B cell (primary cell): Measurements from ENCODE around the gene COX17. TPM values are rescaled to one million over a fixed set of nuclear protein-coding genes. Genes with fewer than 3 reads are reported as not detected.

Experiments
- ATAC-seq: fragments of 200-7000 bp; cut with Tn5 transposase; one replicate; pipeline ENCODE4 v1.10.0; 2021; ENCODE audit warnings: low read depth, mild to moderate bottlenecking, moderate number of reproducible peaks, moderate library complexity
- CTCF ChIA-PET: fragments of 350-600 bp; sonication (Branson Sonifier 250); formaldehyde crosslinking; loops from one replicate; lab custom pipeline; 2021; ENCODE audit warnings: antibody characterized with exemption, inconsistent platforms; lab: Charles Lee
- POLR2A ChIA-PET: fragments of 350-600 bp; sonication (Branson Sonifier 250); formaldehyde crosslinking; loops from one replicate; lab custom pipeline; 2021; ENCODE audit warnings: antibody characterized with exemption; lab: Charles Lee
- DNase-seq: peaks from one replicate; pipeline ENCODE4 v3.0.0; 2013
- H2AFZ ChIP-seq: 2 replicates; pipeline ENCODE4 v1.6.1; 2012; ENCODE audit warnings: mild to moderate bottlenecking, low read depth, low read length; ENCODE audit not compliant: insufficient read depth, poor library complexity, severe bottlenecking
- H3K27ac ChIP-seq, 2 donors: 1 replicate in 1 of 2; 2 replicates in 1 of 2; pipeline ENCODE4 v1.5.1; 2012 to 2013; ENCODE audit warnings: low read length in 2 of 2, mild to moderate bottlenecking in 2 of 2, moderate library complexity in 1 of 2
- H3K27me3 ChIP-seq, 4 experiments: fragments of 200-600 bp in 1 of 4; sonication (generic) in 1 of 4; replicated peaks in 1 of 4; 1 replicate in 2 of 4; 2 replicates in 2 of 4; pipeline versions ENCODE4 v1.6.1 to v1.7.0; 2013 to 2016; ENCODE audit warnings: low read length in 3 of 4, mild to moderate bottlenecking in 2 of 4, mixed read lengths in 1 of 4, moderate library complexity in 1 of 4; ENCODE audit not compliant: insufficient read depth in 4 of 4, control insufficient read depth in 3 of 4; ENCODE audit errors: control extremely low read depth in 1 of 4
- H3K36me3 ChIP-seq, 2 experiments: replicated peaks in 1 of 2; 1 replicate in 1 of 2; 2 replicates in 1 of 2; pipeline versions ENCODE4 v1.6.1 to v1.7.1; 2013; ENCODE audit warnings: low read length in 1 of 2; ENCODE audit not compliant: insufficient read depth in 2 of 2, control insufficient read depth in 1 of 2; ENCODE audit errors: control extremely low read depth in 1 of 2, extremely low read depth in 1 of 2
- H3K4me1 ChIP-seq, 2 donors: fragments of 200-600 bp in 1 of 2; sonication (generic) in 1 of 2; 1 replicate in 1 of 2; 2 replicates in 1 of 2; pipeline versions ENCODE4 v1.5.1 to v1.6.1; 2013 to 2017; ENCODE audit warnings: low read length in 2 of 2; ENCODE audit not compliant: control insufficient read depth in 2 of 2, insufficient read depth in 2 of 2
- H3K4me2 ChIP-seq: replicated peaks from 2 replicates; pipeline ENCODE3; 2012; ENCODE audit warnings: mild to moderate bottlenecking, low read depth, low read length; ENCODE audit not compliant: poor library complexity, severe bottlenecking
- H3K4me3 ChIP-seq, 5 experiments: fragments of 200-600 bp in 1 of 5; sonication (generic) in 1 of 5; 1 replicate in 3 of 5; 2 replicates in 2 of 5; pipeline versions ENCODE4 v1.5.1 to v1.7.0; 2011 to 2016; ENCODE audit warnings: low read length in 4 of 5, mild to moderate bottlenecking in 4 of 5, low read depth in 2 of 5, control low read depth in 1 of 5, moderate library complexity in 1 of 5; ENCODE audit not compliant: insufficient read depth in 1 of 5; ENCODE audit errors: control extremely low read depth in 1 of 5, extremely low read depth in 1 of 5
- H3K79me2 ChIP-seq: fragments of 200-600 bp; sonication (generic); one replicate; pipeline ENCODE4 v1.6.0; 2016; ENCODE audit warnings: low read length; ENCODE audit not compliant: control insufficient read depth, insufficient read depth
- H3K9ac ChIP-seq: fragments of 200-600 bp; sonication (generic); 2 replicates; pipeline ENCODE4 v1.6.1; 2017; ENCODE audit warnings: mild to moderate bottlenecking, low read length, moderate library complexity
- H3K9me3 ChIP-seq, 3 donors: one replicate each; pipeline versions ENCODE4 v1.6.1 to v1.7.1; 2013; ENCODE audit warnings: low read length in 2 of 3; ENCODE audit not compliant: control insufficient read depth in 2 of 3, insufficient read depth in 1 of 3; ENCODE audit errors: control extremely low read depth in 1 of 3
- H4K20me1 ChIP-seq: 2 replicates; pipeline ENCODE4 v1.6.0; 2012; ENCODE audit warnings: mild to moderate bottlenecking, low read length; ENCODE audit not compliant: insufficient read depth, control insufficient read depth, poor library complexity, severe bottlenecking
- H3K27ac Mint-ChIP-seq: one replicate; pipeline ENCODE4 v1.8.0; 2021; ENCODE audit warnings: mixed read lengths
- H3K27me3 Mint-ChIP-seq: one replicate; pipeline ENCODE4 v1.8.0; 2021; ENCODE audit warnings: mixed read lengths
- H3K4me1 Mint-ChIP-seq: one replicate; pipeline ENCODE4 v1.8.0; 2021; ENCODE audit warnings: mixed read lengths
- H3K4me3 Mint-ChIP-seq: one replicate; pipeline ENCODE4 v1.8.0; 2021; ENCODE audit warnings: mixed read lengths
- H3K9me3 Mint-ChIP-seq: one replicate; pipeline ENCODE4 v1.8.0; 2022; ENCODE audit warnings: mixed read lengths; ENCODE audit not compliant: insufficient read depth
- CTCF ChIP-seq: fragments of 200-600 bp; IDR thresholded peaks from one replicate; pipeline ENCODE4 v1.8.0; 2022; ENCODE audit warnings: antibody characterized with exemption, mild to moderate bottlenecking
- EZH2 ChIP-seq: IDR thresholded peaks from 2 replicates; pipeline ENCODE4 v1.6.1; 2012; ENCODE audit warnings: borderline replicate concordance, low read depth, mild to moderate bottlenecking, moderate library complexity, low read length; ENCODE audit not compliant: insufficient read depth, poor library complexity, severe bottlenecking
- WGBS: methylation state at CpG from one replicate; pipeline ENCODE4 v1.1.5; 2013; ENCODE audit warnings: missing lambda C conversion rate; ENCODE audit not compliant: insufficient coverage; 5-methylcytosine and 5-hydroxymethylcytosine counted together
- intact Hi-C: fragments of 100-400 bp; cut with micrococcal nuclease; formaldehyde crosslinking; loops from one replicate; pipeline ENCODE4 v1.10.0; 2022
- polyA plus RNA-seq: library from polyadenylated mRNA; depleted of rRNA; stranded (reverse); fragments of >200 nt; gene quantifications from 2 replicates; pipeline ENCODE4 v1.2.3, GENCODE V29; 2012
- total RNA-seq, 2 donors: library from RNA; stranded (reverse); fragments of 120-200 nt in 1 of 2; gene quantifications; 1 replicate in 1 of 2; 2 replicates in 1 of 2; pipeline versions ENCODE4 v1.2.3 to v1.2.4, GENCODE V29; 2013 to 2022

The COX17 gene
- total and polyA plus RNA-seq, 2 donors (not counting 1 experiment from before 2014, with no cell fraction given), result 20.0 to 47.8 TPM

DNA sequence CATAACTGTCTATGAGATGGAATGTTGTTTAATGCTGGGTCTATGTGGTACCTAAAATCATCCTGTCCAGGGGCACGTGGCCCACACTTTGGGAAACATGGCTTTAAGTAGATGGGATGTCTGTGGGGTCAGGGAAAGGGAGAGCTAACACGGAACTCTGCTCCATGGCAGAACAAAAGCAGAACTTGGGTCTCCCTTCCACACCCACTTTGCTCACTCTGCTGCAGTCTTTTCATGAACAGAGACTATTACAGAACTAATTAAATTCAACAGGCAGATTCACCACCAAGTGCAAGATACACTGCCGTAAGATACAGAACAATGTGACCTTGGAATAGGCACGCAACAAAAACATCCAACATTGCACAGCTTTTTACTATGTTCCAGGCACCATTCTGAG, 45.0 kb downstream of the COX17 start:
- ChIA-PET CTCF (no interaction called here), POLR2A (no interaction called here)
- no peak overlapping the region for H3K4me2 ChIP-seq
- H3K27me3 Mint-ChIP-seq, result no peaks in the 10 kb centered on the region
- H3K9ac ChIP-seq, result no peak overlapping the region
- ATAC-seq (no peak), DNase-seq (no peak)
- peaks cover 21 to 22% of the 10 kb centered on the region in 2 donors for H3K4me1 ChIP-seq
- H3K4me3 Mint-ChIP-seq, result no peak overlapping the region
- H3K79me2 ChIP-seq, result no peaks in the 10 kb centered on the region
- intact Hi-C loops, result no loop called here
- TF ChIP-seq EZH2, result no peak
- no peak for TF ChIP-seq CTCF
- H3K27ac ChIP-seq, result no peak overlapping the region
- H3K9me3 ChIP-seq, result no peaks in the 10 kb centered on the region
- no peaks in the 10 kb centered on the region for H4K20me1 ChIP-seq
- no peaks in the 10 kb centered on the region for H3K36me3 ChIP-seq
- no peaks in the 10 kb centered on the region for H3K9me3 Mint-ChIP-seq
- no peak overlapping the region for H3K27ac Mint-ChIP-seq
- no peak overlapping the region for H3K4me3 ChIP-seq
- no peak overlapping the region for H2AFZ ChIP-seq
- 100% methylated on average over 1 of the region's 4 CpGs for WGBS
- peaks cover 34% of the 10 kb centered on the region for H3K4me1 Mint-ChIP-seq
- H3K27me3 ChIP-seq, result no peaks in the 10 kb centered on the region

DNA sequence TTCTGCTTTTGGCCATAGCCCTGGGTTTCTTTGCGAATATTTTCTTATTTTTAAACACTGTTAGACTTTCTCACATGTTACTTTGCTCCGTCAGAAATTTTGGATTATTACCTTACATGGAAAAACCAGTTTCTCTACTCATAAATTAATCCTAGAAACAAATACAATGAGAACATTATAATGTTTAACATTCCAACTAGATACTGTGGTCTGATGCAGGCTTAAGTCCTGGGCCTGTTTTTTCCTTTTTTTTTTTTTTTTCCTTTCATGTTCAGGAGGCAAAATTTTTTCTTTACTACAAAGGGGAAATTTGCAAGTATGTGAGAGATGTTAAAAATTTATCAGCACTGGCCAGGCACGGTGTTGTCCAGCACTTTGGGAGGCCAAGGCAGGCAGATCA, 45.7 kb downstream of the COX17 start:
- Mint-ChIP-seq H3K27ac (no peak overlapping the region), H3K27me3 (no peaks in the 10 kb centered on the region), H3K4me3 (no peak overlapping the region), H3K4me1 (peaks cover 39% of the 10 kb centered on the region), H3K9me3 (no peaks in the 10 kb centered on the region)
- DNase-seq, result no peak
- 100% methylated on average over 1 of the region's 3 CpGs for WGBS
- ChIA-PET POLR2A (no interaction called here), CTCF (no interaction called here)
- H3K27me3 ChIP-seq, result no peaks in the 10 kb centered on the region
- H3K9ac ChIP-seq, result no peak overlapping the region
- H2AFZ ChIP-seq, result no peak overlapping the region
- ATAC-seq, result no peak
- H3K4me2 ChIP-seq, result no peak overlapping the region
- intact Hi-C loops, result no loop called here
- H3K27ac ChIP-seq, result no peak overlapping the region
- H3K4me3 ChIP-seq, result no peak overlapping the region
- H4K20me1 ChIP-seq, result no peaks in the 10 kb centered on the region
- H3K9me3 ChIP-seq, result no peaks in the 10 kb centered on the region
- H3K36me3 ChIP-seq, result no peaks in the 10 kb centered on the region
- peaks cover 28 to 29% of the 10 kb centered on the region in 2 donors for H3K4me1 ChIP-seq
- no peak for TF ChIP-seq CTCF
- no peak for TF ChIP-seq EZH2
- no peaks in the 10 kb centered on the region for H3K79me2 ChIP-seq
